ENCODE data around the gene SERPINE1.
"Not testable (repeated sequence)": the region's sequence is repeated elsewhere in the genome, so short reads cannot be mapped to it uniquely, and the experiment has no call there.

SERPINE1 gene

GRCh38 chr7:101124376-101125056 is 2.4 kb upstream of the SERPINE1 start:
- no peak overlapping the region for H3K4me3 ChIP-seq (ENCODE audit: low read length)
- no peak for TF ChIP-seq ZNF274 (IDR thresholded peaks at IDR 0.05; ENCODE audit: low read depth, low read length)

DNA sequence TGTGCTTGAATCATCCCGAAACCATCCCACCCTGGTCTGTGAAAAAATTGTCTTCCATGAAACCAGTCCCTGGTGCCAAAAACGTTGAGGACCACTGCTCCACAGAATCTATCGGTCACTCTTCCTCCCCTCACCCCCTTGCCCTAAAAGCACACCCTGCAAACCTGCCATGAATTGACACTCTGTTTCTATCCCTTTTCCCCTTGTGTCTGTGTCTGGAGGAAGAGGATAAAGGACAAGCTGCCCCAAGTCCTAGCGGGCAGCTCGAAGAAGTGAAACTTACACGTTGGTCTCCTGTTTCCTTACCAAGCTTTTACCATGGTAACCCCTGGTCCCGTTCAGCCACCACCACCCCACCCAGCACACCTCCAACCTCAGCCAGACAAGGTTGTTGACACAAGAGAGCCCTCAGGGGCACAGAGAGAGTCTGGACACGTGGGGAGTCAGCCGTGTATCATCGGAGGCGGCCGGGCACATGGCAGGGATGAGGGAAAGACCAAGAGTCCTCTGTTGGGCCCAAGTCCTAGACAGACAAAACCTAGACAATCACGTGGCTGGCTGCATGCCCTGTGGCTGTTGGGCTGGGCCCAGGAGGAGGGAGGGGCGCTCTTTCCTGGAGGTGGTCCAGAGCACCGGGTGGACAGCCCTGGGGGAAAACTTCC is 784 bp upstream of the SERPINE1 start:
- no peak for TF ChIP-seq ZNF274 (IDR thresholded peaks at IDR 0.05; ENCODE audit: low read depth, low read length)
- no peak overlapping the region for H3K4me3 ChIP-seq (ENCODE audit: low read length)

DNA sequence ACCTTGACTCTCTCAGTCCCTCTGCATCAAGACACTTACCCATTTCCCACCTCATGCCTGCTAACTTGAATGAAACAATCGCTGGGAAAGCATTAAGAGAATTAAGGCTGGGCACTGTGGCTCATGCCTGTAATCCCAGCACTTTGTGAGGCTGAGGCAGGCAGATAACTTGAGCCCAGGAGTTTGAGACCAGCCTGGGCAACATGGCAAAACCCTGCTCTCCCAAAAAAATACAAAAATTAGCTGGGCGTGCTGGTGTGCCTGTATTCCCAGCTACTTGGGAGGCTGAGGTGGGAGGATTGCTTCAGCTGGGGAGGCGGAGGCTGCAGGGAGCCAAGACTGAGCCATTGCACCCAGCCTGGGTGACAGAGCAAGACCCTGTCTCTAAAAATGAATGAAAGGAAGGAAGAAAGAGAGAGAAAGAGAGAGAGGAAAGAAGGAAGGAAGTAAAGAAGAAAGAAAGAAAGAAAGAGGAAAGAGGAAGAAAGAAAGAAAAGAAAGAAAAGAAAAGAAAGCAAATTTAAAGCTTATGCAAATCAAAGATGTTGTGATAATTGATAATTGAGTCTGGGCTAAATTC is 646 bp downstream of the SERPINE1 start:
- no peak overlapping the region for H3K4me3 ChIP-seq (ENCODE audit: low read length)
- TF ChIP-seq ZNF274 (IDR thresholded peaks at IDR 0.05; ENCODE audit: low read depth, low read length): no peak

GRCh38 chr7:101128040-101128834 is 1.3 kb downstream of the SERPINE1 start:
- TF ChIP-seq ZNF274 (IDR thresholded peaks at IDR 0.05; ENCODE audit: low read depth, low read length): no peak
- no peak overlapping the region for H3K4me3 ChIP-seq (ENCODE audit: low read length)

DNA sequence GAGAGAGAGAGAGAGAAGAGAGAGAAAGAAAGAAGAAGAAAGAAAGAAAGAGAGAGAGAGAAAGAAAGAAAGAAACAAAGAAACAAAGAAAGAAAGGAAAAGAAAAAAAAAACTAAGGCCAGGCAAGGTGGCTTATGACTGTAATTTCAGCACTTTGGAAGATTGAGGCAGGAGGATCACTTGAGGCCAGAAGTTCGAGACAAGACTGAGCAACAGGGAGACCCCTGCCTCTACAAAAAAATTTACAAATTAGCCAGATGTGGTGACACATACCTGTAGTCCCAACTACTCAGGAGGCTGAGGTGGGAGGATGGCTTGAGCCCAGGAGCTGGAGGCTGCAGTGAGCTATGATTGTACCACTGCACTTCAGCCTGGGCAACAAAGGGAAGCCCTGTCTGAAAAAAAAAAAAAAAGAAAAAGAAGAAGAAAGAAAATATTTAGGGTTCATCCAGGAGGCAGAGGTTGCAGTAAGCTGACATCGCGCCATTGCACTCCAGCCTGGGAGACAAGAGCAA is 2.8 kb downstream of the SERPINE1 start:
- no peak for TF ChIP-seq ZNF274 (IDR thresholded peaks at IDR 0.05; ENCODE audit: low read depth, low read length)
- no peak overlapping the region for H3K4me3 ChIP-seq (ENCODE audit: low read length)

DNA sequence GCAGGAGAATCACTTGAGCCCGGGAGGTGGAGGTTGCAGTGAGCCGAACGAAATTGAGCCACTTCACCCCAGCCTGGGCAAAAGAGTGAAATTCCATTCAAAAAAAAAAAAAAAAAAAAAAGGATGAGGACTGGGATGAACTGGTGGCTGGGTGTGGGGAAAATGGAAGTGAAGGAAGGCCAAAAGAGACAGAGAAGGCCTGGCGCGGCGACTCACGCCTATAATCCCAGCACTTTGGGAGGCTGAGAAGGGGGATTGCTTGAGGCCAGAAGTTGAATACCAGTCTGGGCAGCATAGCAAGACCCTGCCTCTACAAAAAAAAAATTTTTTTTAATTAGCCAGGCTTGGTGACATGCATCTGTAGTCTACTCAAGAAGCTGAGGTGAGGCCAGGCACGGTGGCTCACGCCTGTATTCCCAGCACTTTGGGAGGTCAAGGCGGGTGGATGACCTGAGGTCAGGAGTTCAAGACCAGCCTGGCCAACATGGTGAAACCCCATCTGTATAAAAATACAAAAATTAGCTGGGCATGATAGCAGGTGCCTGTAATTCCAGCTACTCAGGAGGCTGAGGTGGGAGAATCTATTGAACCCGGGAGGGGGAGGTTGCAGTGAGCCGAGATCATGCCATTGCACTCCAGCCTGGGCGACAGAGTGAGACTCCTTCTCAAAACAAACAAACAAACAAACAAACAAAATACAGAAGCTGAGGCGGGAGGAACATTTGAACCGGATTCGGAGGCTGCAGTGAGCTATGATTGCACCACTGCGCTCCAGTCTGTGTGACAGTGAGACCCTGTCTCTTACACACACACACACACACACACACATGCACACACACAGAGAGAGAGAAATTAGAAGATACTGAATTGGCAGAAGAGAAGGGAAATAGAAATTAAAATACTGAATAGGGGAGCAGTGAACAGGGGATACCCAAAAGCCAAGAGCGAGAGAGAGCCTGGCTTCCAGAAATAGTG is 6.0 kb downstream of the SERPINE1 start:
- not testable (repeated sequence) for H3K4me3 ChIP-seq (ENCODE audit: low read length)

DNA sequence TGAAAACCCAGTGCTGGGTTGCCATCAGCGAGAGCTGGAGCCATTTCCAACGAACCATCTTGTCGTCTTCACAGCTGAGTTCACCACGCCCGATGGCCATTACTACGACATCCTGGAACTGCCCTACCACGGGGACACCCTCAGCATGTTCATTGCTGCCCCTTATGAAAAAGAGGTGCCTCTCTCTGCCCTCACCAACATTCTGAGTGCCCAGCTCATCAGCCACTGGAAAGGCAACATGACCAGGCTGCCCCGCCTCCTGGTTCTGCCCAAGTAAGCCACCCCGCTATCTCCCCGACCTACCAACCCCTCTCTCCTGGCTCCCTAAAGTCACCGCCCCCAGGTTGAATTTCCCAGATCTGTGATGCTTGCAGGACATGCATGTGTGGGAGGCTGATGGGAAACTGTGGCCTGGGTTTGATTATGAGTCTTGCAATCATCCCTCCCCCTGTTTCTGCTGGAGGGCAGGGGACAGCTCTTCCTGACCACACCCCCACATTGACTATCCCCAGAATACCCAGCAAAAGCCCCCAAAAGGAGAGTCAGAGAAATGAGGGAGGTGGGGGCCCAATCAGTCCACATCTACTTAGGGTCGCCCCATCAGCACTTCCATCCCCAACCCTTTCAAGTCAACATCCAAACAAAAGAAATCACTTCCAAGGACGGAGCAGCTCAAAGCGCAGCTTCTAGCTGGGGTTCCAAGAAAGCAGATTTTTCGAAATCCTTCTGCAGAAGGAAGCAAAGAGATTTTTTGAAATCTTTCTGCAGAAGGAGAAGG is 6.9 kb downstream of the SERPINE1 start:
- no peak for TF ChIP-seq ZNF274 (IDR thresholded peaks at IDR 0.05; ENCODE audit: low read depth, low read length)
- H3K4me3 ChIP-seq (ENCODE audit: low read length): no peak overlapping the region

GRCh38 chr7:101134399-101134980 is 7.6 kb downstream of the SERPINE1 start:
- H3K4me3 ChIP-seq (ENCODE audit: low read length): no peak overlapping the region

DNA sequence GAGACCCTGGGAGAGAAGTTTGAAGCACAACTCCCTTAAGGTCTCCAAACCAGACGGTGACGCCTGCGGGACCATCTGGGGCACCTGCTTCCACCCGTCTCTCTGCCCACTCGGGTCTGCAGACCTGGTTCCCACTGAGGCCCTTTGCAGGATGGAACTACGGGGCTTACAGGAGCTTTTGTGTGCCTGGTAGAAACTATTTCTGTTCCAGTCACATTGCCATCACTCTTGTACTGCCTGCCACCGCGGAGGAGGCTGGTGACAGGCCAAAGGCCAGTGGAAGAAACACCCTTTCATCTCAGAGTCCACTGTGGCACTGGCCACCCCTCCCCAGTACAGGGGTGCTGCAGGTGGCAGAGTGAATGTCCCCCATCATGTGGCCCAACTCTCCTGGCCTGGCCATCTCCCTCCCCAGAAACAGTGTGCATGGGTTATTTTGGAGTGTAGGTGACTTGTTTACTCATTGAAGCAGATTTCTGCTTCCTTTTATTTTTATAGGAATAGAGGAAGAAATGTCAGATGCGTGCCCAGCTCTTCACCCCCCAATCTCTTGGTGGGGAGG is 10.8 kb downstream of the SERPINE1 start:
- no peak overlapping the region for H3K4me3 ChIP-seq (ENCODE audit: low read length)
- TF ChIP-seq ZNF274 (IDR thresholded peaks at IDR 0.05; ENCODE audit: low read depth, low read length): no peak

More at GRCh38 chr7:101134399-101134980, 7.6 kb downstream of the SERPINE1 start:
- no peak for TF ChIP-seq ZNF274 (IDR thresholded peaks at IDR 0.05; ENCODE audit: low read depth, low read length)

- H3K4me3 ChIP-seq (ENCODE audit: low read length): no peak overlapping the region; the same call in 1 of the 2 replicates
- no peak for TF ChIP-seq ZNF274 (IDR thresholded peaks at IDR 0.05; ENCODE audit: low read depth, low read length)
These were observed 11.4 kb downstream of the SERPINE1 start for GRCh38 chr7:101138213-101138870.

DNA sequence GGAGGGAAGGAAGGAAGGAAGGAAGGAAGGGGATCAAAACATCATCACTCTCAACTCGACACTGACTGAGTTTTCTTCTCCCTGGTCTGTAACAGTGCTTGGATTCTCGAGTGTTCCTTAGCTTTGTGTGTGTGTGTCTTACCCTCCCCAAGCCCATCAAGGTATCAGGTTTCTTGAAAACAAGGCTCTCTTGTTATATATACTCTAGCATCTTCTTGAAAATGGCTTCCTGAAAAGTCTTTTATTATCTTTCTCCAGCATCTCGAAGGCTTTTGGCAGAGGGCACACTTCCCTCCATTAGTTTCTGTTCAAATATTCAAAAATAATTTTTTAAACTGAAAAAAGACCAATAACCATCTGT is 13.4 kb downstream of the SERPINE1 start:
- H3K4me3 ChIP-seq (ENCODE audit: low read length): no peak overlapping the region
- no peak for TF ChIP-seq ZNF274 (IDR thresholded peaks at IDR 0.05; ENCODE audit: low read depth, low read length)
